Right lung (tissue), 5 donors: ENCODE data around the gene PPP3CA. TPM values are rescaled to one million over a fixed set of nuclear protein-coding genes. Genes with fewer than 3 reads are reported as not detected.

Experiments
- DNase-seq, 2 donors: peaks; one replicate each; pipeline ENCODE4 v3.0.0-alpha.2; 2013
- polyA plus RNA-seq, 5 donors: library from polyadenylated mRNA; unstranded; fragments of 120-200 nt; gene quantifications; one replicate each; pipeline versions ENCODE4 v1.2.1 to v1.2.3, GENCODE V29; 2013; ENCODE audit warnings: inconsistent platforms in 1 of 5, low replicate concordance in 1 of 5; ENCODE audit not compliant: insufficient read length in 5 of 5, insufficient read depth in 1 of 5

PPP3CA gene
- polyA plus RNA-seq, 5 donors, result 30.7 to 60.9 (median 44.4) TPM

DNA sequence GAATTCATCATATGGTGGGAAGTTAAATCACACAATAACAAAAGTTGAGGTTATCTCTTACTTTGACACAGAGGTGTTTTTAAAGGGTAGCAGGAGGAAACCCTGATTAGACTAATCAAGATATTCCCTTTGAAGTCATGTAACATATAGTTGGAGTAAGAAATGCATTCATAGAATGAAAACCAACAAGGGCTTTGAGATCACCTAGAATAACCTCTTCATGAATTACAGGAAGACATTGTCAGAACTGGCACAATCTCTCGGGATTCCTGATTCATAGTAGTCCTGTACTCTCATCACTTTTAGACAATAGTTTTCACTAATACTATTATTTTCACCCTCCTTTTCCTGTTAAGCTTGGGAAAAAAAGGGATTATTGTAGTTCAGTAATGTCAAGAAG, 170.2 kb downstream of the PPP3CA start:
- DNase-seq, result no peak

DNA sequence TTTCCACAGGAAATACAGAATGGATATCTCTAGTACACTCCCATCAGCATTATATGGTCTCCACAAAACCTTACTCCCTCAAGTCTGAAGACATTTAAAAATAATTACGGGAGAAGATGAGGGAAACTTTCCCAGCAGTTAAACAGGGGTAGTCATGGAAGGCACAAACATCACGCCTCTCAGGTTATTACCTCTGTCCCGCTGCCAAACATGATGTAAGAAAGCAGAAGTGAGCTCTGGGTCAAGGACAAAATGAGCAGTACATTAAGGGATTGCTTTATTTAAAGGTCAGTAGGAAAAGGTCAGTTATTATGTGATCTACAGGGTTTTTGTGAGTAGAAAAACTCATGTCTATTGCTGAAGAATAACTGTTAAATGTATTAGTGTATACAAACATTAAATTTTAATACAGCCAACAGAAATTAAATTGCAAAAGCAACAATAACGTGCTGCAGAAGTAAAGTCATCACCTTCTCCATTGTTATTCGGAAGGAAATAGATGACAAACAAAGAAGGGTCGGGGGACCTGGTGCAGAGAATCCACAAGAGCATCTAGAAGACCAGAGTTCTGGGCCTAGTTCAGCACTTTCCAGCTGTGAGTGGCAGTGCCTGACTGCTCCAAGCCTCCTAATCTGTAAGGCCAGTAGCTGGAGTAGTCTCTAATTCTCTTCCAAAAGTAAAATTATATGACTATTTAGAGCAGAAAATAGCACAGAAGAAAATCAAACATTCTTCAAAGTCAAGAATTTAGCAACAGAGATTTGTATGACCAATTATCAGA, 171.2 kb downstream of the PPP3CA start:
- no peak for DNase-seq

DNA sequence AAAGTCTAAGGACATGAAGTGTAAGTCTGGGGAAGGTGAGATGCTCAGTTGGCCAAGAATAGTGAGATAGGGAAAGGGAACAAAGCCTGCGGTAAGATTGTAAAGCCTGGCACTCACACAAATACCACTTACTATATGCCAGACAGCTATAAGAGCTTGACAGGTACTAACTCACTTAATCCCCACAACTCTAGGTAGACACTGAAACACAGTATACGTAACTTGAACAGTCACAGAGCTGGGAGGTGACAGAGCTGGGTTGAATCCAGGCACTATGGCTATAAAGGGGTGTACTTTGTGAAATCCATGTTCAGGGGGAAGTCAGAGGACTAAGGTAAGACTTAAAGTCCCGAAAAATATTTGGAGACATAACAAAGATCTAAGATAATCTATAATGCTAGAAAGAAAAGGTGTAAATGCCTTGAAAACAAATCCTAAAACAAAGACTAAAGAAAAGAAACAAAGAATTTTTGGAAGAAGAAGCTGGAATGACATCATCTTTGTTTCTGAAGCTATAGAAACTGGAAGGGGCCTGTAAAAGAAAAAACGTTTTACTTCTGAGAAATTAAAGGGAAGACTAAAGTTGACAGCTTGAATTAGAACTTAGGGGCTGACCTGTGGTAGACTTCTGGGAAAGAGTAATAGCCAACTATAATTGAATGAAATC, 172.5 kb downstream of the PPP3CA start:
- DNase-seq, result no peak

DNA sequence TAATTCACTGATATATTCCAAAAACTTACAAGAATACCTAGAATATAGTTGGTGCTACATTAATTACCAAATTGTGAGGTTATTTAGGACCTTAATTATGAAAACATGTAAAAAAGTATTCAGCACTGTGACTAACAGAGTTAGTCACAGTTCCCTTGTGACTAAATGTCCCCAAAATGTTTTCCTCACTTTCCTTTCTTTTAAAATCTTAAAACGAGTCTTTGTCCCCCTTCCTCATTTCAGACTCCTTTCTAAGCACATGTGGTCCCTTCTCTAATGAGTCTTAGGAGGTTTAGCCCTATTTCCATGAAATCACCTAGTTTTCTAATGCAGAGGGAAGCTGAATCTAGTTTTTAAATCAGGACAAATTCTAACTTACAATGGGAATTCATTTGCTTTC, 175.0 kb downstream of the PPP3CA start:
- no peak for DNase-seq

DNA sequence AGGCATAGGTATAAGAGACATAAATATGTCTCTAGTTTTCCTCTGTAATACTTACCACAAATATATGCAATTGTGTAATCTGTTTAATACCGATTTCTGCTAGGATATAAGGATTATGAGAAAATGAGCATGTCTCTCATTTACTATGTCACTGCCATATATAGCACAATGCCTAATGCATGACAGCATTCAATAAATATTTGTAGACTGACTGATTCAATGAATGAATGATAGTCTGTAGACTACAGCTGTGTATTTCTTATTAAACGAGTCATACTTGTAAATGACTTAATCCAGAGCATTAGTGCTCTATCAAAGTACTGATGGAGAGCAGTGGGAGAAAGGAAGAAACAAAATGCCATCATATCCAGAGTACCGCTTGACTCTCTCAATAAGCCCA, 175.6 kb downstream of the PPP3CA start:
- no peak for DNase-seq

DNA sequence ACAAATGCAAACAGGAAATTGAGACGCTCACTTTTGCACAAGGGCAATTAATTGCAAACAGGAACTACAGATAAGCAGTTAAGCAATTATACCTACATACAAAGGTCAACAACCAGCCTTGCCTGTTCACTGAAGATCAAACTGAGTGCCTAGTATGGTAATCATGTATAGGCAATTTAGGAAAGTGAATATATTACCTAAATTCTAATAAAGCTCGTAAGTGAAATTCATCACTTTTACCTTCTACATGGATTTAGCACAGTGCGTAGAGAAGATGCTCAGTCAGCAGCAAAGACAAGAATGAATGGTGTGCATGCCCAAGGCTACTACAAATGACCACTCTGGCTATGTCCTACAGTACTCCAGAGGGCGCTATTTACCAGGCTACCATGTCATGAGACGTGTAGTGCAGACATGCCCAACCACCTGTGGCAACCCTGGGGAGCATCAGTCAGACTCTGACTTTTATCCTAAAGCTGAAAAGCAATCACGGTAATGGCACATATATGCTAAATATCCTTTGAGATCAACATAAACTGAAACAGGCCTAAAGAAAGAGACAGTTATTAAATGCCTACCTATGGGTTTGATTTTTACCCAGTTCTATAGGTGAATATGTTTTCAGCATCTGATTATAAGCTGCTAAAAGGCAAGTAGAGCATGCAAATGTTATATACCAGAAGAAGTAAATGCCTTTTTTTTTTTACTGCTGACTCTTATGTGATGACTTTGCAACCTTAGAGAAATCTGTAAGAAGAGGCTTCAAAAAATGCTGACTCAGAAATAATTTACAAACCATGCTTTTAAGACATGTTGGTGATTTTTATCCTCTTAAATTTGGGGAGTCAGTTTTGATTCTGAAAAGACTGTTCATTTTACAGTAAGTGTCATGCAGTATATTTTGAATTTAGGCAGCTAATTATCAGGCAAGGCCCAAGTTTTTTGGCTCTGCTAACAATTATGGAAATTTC, 178.0 kb downstream of the PPP3CA start:
- DNase-seq, result peak; percentile 9 to 20

DNA sequence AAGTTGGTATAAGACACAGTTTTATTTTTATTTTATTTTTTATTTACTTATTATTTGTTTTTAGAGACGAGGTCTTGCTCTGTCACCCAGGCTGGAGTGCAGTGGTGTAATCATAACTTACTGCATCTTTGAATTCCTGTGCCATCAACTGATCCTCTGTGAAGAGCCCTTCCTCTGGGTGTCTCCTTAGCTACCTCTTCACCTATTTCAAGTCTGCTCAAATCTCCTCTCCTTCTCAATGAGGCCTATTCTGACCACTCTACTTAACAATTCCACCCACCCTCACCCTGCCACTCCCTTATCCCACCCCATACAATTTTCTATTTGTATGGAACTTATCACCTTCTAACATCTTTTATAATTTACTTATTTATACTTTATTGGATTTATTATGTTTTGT, 183.4 kb downstream of the PPP3CA start:
- DNase-seq, result no peak

DNA sequence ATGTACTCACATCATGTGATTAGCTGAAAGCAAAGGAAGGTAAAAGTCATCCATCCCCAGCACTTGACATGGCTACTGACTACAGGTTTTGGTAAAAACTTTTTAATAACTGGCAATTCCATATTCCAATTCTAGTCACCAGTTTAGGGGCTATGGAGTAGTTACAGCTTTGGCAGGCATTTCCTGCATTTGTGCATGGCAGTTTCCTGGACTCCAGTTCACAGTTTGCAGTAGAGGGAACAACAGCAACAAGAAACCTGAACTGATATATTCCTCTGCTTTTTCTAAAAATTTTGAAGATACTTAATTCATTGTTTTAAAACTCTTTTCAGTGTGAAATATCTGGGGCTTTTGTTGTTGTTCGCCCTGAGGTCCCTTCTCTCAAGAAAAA, 184.3 kb downstream of the PPP3CA start:
- DNase-seq, result no peak

DNA sequence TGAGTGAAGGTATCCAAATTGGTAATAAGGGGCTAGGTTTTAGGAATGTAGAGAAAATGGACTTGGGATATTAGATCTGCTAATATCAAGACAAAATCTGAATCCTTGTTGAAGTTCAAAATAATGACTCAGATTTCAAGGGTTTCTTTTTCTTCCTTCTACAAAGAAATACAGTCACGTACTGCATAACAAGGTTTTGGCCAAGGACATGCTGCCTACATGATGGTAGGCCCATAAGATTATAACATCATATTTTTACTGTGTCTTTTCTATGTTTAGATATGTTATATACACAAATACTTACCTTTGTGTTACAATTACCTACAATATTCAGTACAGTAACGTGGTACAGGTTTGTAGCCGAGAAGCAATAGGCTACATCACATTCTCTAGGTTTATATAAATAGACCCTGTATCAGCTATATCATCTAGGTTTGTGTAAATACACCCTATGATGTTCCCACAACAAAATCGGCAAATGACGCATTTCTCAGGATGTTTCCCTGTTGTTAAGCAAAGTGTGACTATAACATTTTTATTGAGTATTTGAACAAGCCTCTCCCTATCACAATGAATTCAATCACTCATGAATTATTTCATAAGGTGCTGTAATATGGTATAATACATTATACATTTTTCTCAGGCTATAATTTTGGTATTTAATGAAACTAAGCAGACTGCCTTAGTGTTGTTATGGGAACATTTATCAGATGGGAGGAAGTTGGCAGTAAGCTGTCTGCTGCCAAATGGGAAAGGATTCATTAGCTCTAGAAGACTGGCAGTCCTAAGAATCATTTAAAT, 186.3 kb downstream of the PPP3CA start:
- DNase-seq, result no peak

DNA sequence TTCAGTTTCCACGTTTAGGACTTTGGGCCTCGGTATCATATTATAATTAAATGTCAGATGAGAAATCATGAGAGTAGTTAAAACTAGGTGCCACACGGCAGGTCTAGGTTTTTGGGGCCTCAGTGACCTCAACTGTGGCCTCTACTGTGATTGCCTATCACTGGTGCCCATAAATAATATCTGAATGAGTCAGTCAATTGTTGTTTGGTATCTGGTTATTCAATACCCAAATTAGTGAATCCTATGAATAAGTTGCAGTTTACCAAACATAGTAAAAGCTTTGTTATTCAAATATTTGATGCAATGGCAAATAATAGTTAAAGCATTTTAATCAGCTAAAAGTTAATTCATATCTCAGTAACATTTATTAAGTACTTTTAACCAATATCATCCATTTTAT, 188.8 kb downstream of the PPP3CA start:
- no peak for DNase-seq

DNA sequence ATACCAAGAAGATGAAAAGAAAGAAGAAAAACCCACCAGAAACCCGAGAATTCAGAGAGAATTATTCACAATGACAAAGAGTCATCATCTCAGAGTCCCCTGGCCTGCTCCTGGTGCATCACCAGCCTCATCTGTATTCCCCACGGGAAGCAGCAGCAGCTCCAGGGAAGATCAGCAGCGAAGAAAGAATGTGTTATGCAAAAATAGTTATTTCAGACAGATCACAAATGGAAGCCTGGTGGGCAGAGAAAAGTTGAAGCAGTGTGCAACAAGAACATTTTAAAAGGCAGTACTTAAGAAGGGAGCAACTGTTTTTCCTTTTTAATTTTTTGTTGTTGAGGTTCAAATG, 189.2 kb downstream of the PPP3CA start:
- DNase-seq, result no peak

DNA sequence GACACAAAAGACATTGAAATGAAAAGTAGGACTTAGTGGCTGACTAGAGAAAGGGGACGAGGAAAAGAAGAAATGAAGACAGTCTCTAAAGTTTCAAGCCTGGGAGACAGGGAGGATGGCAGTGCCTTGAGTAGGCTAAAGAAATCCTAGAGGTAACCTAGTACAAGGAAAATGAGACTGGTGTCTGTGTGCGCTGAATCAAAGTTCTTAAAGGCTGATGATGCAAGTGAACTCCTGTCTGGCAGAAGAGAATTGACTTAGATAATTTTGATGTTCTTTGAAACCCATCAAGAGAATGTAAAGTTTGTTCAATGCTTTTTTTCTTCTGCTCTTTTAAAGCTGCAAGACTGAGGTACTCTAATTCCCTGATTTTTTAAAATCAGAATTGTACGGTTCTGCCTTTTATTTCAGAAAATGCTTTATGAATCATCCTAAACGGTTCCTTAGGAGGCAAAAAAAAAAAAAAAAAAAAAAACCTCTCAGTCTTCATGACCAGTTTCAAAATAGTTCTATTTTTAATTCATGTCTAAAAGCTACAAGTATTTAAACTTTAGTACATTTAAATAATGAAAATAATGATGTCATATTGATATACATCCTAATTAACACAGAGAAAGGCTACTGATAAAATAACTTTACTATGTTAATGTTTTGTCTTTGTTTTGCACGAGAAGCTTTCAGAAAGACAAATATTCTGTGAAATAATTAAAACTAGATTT, 189.8 kb downstream of the PPP3CA start:
- DNase-seq, result no peak

DNA sequence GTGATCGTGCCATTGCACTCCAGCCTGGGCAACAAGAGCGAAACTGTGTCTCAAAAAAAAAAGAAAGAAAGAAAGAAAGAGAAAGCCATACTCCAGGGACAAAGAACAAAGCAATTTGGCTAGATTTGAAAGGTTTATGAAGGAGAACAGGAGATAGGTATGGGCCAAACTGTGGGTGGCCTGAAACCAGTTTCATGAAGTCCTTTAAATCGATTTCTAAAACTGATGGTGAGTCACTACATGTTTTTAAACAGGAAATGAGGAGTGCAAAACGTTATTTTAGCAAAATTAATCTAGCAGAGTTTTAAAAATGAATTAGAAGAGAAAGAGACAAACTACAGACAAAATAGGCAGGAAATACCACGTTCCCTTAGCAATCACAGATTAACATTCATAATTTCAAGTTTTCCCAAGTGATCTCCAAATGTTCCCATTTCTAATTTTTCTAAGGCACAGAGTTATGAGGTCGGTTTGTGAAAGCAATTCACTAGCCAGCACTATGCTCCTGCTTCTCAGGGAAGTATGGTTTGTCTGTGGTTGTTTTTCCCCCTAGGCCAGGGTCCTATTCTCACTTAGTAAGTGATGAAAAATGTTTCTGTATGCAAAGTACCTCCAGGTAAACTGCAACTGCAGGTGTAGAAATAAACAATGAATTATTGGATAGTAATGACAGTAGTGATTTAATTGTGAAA, 190.6 kb downstream of the PPP3CA start:
- no peak for DNase-seq

DNA sequence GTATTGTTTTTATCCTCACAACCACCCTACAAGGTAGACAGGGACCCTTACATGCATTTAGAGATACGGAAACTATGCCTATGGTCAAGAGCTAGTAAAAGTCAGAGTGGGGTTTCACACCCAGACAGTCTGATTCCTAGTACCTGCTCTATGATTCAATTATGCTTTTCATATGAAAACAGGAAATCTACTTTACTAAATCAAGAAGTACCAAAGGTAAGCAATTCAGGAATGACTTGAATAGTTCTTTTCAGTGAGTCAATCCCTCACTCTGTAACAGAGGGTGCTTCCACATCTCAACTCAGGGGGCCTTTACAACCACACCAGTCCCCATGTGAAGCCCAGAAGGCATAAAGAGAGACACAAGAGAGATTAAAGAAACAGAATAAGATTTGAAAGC, 191.4 kb downstream of the PPP3CA start:
- no peak for DNase-seq

DNA sequence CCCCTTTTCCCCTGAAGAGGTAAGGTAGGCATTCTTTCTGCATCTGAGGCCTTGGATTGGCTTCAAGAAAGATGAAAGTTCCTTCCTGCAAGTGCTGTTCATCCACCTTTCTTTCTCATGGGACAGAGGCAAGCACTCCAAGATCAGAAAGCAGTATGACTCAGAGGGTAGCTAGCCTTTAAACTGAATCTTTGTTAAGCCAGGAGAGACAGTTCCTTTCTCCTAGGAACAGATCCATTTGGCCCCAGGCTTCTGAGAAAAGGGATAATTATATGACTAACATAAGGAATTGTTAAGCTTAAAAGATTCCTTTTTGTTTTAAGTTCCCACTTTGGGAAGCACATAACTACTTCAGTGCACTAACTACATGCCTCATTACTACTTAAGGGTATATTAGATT, 192.0 kb downstream of the PPP3CA start:
- no peak for DNase-seq

DNA sequence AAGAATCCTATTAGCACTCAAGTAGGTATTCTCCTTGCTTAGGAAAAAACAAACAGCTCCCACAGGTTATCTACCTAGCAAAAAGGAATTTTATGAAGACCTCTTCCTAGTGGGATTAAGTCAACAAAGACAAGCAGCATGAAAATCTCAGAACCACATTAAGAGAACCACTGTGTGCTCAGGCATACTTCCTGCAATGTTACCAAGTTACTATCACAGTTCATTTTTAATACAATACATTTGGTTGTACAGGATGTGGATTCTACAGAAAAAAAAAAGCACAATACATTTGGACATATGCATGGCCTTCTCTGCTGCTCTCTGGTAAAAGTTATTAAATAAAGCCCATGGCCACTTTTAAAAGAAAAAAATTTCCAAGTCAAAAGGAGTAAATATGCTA, 193.7 kb downstream of the PPP3CA start:
- no peak for DNase-seq

DNA sequence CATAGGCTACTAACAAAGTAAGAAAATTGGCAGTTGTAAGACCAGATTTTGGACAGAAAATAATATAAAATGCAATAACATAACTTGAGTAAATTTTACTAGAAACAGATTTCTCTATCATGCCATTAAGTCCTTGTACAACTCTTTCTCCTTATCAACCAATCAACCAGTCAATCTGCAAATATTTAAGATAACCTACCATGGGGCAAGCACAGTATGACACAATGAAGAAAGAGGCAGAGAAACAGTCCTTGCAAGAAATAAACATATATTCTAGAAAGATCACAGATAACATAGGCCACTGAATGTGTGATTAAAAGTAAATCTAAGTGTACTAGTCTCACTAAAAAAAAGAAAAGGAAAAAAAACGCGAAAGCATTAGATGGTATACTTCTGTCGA, 194.8 kb downstream of the PPP3CA start:
- DNase-seq, result no peak

DNA sequence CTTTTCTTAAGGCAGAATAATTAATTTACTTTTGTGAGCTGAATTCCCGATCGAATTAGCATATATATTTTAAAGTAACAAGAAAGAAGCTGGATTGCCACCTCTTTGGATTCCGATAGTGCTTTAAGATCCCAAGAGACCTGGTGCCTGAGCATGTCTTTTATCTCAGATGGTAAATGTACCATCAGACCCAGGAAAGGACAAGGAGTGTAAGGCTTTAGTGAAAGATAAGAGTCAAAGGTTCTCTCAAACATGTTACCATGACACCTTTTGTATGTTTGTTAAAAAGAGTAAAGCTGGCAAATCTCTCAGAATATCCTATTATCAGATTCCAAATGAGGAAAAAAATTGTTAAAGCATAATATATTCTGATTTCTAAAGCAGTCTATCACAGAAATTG, 198.8 kb downstream of the PPP3CA start:
- no peak for DNase-seq

DNA sequence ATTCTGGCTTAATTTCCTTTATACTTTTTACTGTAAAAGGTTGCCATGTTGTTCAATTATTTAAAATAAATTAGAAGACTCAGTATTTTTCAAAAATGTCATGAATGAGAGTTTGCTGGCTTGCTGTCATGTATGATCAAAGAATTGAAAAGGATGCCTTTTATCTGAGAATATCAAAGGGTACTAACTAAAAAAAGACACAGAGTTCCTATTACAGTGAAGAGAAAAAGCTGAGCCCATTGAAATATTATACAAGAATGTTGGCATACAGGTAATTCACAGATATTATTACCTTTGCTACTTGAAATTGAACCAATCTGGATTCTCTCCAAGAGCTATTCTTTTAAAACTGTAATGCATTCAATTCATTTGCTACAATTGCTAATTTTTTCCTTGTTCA, 200.0 kb downstream of the PPP3CA start:
- no peak for DNase-seq

DNA sequence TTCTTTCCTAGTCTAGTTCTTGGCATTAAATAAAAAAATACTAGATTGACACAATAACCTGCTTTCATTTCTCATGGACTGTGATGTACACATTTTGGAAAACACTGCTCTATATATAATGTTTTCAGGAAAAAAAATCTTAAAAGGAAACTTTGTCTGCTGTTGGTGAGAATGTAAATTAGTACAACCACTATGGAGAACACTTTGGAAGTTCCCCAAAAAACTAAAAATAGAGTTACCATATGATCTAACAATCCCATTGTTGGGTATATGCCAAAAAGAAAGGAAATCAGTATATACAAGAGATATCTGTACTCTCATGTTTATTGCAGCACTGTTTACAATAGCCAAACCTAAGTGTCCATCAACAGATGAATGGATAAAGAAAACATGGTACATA, 202.3 kb downstream of the PPP3CA start:
- no peak for DNase-seq
